ENCODE results near the gene C11orf54.
A peak's percentile ranks its signal among the peaks of the same experiment; 100 is the strongest.

Gene C11orf54

DNA sequence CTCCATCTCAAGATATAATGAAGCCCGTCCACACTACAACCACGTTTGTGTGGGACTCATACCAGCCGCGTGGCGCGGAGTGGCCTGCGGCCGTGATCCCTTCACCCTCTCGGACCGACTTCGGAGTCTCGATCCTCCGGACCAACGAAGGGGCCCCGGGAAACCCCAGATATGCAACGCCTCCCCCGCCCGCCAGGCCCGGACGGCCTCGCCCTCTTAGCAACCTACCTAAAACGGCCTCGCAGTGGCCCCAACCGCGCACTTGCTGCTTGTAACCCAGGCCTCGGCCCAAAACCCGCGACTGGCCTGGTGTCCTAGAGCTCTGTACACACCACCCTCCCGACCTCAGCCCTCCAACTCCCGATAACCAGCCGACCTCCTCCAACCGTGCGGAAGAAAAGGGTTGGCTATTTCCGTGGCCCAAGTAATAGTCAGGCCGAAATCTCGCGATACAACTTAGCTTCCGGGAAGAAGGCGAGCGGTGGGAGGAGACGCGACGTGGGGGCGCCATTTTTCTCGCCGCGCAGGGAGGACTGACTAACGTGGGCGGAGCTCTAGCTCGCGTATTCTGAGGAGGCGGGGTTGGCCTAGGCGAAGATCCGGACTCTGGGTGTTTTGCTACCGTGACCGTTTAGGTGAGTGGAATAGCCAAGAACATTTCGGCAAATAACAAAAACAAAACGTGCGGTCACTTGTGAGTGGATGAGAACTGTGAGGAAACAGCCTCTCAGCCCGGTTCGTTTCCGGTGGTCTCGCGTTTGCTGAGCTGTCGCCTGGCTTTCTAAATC lies at the start of gene C11orf54, which contains the start of gene TAF1D:
Gene C11orf54, plus strand, starts transcription at position 579 of the 788 bp plus-strand sequence. CDS start 5,722 bp downstream, outside the sequence.
Gene TAF1D, minus strand, starts transcription at position 402 of the 788 bp plus-strand sequence. CDS start 2,191 bp downstream, outside the sequence.
- peak; percentile 95 for DNase-seq

DNA sequence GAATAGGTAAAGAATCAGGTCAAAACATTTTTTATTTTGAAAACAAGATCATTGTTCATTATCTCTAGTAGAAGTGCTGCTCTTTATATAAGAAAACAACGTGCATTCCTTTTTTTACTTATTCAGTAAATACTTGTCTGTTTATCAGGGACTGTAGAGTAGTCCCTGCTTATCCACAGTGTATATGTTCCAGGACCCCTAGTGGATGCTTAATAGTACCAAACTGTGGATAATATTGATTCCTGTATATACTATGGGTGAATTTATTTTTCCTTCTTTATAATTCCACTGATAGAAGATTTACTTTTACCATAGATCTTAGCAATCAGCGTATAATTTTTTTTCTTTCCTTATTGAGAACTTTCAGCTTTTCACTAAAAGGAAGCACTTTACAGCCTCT lies 47.4 kb upstream of the C11orf54 start:
- DNase-seq = no peak

DNA sequence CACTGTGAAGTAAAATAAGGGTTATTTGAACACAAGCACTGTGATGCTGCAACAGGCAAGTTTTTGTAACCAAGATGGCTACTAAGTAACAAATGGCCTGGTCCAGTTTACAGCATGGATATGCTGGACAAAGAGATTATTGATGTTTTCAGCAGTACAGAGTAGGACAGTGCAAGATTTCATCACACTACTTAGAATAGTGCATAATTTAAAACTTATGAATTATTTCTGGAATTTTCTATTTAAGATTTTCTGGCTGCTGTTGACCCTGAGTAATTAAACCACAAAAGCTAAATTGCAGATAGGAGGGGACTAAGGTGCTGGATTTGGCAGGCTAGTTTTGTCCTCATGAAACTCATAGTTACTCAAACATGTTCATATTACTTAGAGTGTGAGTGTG lies 46.9 kb upstream of the C11orf54 start:
- DNase-seq = no peak

DNA sequence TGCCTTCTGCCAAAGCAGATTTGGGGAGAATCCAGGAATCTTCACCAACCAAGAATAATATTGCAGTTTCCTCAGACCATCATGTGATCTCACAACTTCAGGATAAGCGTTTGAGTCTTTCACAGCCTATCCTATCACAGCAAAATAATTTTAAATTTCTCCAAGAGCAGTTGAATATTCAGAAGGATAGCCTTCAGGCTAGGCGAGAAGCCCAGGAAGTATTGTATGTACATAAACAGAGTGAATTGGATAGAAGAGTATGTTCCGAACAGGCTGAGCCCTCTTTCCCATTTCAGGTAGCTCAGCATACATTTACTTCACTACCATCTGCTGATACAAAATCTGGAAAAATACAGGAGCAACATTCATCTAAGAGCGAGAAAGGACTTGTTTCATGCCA lies 43.9 kb upstream of the C11orf54 start:
- no peak for DNase-seq

DNA sequence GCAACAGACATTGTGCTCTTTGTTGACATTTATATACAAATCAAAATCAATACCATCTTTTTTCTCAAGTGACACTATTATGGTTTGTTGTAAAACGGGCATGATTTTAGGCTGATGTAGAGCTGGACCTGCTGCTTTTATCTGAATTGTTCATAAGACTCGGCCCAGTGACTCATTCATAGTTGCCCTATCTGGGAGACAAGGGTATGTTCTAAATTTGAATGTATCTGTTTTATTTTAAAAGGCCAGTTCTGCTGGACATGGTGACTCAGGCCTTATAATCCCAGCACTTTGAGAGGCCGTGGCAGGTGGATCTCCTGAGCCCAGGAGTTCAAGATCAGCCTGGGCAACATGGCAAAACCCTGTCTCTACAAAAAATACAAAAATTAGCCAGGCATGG lies 40.6 kb upstream of the C11orf54 start:
- DNase-seq = no peak

DNA sequence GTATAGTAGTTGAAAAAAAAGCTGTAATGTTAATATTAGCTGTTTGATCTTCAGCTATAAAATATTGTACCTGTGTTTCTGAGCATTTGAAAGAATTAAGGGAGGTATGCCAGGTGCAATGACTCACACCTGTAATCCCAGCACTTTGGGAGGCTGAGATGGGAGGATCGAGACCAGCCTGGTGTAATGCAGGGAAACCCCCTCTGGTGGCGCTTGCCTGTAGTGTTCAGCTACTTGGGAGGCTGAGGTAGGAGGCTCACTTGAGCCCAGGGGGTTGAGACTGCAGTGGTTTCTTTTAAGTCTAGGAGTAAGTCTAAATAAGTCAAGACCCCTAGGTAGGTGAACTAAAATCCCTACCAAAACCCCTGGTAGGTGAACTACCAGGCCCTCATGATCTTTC lies 37.2 kb upstream of the C11orf54 start:
- DNase-seq = no peak

DNA sequence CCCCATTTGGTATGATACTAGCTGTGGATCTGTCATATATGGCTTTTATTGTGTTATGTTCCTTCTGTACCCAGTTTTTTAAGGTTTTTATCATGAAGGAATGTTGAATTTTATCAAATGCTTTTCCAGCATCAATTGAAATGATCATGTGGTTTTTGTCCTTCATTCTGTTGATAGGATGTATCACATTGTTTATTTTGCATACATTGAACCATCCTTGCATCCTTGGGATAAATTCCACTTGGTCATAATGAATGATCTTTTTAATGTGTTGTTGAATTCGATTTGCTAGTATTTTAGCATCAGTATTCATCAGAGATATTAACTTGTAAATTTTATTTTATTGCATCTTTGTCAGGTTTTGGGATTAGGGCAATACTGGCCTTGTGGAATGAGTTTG lies 31.2 kb upstream of the C11orf54 start:
- DNase-seq = no peak

DNA sequence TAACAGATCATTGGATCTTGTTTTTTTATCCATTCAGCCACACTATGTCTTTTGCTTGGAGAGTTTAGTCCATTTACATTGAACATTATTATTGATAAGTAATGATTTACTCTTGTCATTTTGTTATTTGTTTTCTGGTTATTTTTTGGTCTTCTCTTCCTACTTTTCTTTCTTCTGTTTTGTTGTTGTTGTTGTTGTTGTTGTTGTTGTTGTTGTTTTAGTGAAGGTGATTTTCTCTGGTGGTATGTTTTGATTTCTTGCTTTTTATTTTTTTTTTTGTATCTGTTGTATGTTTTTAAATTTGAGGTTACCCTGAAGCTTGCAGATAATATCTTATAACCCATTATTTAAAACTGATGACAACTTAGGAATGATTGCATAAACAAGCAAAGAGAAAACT lies 28.8 kb upstream of the C11orf54 start:
- DNase-seq = no peak

DNA sequence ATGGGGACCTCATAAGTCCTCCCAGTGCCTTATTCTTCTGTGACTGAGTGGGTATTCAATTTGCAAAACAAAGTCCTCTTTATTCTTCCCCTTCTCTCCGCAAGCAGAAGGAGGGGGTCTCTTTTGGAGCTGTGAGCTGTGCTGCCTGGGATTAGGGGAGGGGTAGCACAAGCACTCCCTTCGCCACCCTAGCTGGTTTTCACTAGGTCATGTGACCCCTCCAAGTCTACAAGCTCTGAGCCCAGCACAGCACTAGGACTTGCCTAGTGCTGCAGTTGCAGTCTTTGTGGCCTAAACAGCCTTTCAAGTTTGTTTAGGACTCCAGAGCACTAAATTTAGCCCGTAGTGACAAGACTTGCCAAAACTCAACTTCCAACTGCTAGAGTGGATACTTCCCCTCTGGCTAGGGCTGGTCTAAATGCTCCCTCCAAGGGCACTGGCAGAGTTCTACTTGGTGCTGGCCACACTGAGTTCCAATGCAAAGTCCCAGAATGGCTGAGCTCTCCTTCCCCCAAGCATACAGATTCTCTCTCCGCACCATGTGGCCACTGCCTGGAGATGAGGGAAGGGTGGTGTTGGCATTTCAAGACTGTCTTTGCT lies 25.6 kb upstream of the C11orf54 start:
- DNase-seq = no peak

DNA sequence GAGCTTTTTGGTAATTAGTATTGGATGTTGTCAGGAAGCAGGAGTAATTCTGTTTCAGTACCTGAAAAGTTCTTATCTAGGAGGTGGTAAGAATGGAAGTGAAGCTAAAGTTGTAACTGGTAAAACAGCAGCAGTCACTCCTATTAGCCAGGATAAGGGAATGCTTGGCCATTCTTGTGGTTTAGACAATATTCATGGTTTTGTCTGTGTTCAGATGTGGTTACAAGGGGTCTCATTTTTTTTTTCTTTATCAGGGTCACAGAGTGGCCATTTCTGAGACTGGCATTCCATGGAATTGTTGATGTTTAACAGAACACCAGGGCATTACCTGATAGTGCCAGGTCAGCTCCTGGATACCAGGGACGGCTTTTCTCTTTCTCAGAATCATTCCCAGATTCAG lies 24.0 kb upstream of the C11orf54 start:
- DNase-seq = no peak

DNA sequence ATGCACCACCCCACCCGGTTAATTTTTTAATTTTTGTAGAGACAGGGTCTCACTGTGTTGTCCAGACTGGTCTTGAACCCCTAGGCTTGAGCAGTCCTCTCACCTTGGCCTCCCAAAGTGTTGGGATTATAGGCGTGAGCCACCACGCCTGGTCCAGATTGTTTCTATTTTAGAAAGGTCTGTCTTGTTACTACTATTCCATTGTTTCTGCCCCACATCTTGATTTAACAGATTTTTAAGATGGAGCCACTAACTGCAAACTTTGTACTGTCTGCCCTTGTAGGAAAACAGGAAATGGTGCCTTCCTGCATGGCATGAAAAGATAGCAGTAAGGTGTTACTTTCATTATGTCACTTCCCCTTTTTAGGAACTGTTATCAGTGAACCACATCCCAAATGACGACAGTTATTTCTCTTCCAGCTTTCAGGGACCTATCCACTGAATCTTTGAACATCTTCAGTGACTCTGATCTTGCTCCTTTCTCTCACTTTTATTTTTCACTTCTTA lies 23.4 kb upstream of the C11orf54 start:
- DNase-seq = no peak

DNA sequence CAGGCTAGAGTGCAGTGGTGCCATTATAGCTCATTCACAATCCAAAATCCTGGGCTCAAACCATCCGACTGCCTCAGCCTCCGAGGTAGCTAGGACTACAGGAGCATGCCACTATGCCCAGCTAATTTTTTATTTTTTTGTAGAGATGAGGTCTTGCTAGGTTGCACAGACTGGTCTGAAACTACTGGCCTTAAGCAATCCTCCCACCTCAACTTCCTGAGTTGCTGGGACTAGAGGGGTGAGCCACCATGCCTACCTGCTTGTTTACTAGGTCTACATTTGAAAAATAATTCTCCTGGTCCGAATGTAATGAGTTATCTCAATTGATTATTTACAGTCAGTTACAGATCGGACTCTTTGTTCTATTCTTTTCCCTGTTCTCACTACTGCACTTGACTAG lies 22.2 kb upstream of the C11orf54 start:
- no peak for DNase-seq

DNA sequence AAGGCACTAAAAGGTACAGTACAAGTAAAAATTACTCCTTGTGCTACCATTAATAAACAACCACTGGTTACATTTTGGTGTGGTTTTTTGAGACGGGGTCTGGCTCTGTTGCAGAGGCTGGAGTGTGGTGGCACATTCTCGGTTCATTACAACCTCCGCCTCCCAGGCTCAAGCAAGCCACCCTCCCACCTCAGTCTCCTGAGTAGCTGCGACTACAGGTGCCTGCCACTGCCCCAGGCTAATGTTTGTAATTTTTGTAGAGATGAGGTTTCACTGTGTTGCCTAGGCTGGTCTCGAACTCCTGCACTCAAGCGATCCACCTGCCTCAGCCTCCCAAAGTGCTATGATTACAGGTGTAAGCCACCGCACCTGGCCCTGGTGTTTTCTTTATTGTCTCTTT lies 20.9 kb upstream of the C11orf54 start:
- DNase-seq = no peak

DNA sequence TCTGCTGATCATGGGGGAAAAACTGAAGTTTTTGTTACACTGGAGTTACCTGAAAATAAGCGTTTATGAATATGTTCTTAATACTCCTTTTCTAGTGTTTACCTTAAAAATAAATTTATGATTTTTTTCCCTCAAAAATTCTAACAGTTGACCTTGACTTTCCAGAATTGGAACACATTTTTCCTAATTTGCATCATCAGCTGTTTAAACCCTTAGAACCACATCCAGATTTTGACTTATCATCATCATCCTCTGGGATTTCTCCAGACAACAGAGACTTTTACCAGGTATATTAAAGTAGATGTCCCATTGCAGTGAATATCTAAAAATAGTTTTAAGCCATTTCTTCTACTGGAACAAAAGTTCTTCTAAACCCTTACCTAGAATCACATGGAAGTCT lies 17.4 kb upstream of the C11orf54 start:
- no peak for DNase-seq

DNA sequence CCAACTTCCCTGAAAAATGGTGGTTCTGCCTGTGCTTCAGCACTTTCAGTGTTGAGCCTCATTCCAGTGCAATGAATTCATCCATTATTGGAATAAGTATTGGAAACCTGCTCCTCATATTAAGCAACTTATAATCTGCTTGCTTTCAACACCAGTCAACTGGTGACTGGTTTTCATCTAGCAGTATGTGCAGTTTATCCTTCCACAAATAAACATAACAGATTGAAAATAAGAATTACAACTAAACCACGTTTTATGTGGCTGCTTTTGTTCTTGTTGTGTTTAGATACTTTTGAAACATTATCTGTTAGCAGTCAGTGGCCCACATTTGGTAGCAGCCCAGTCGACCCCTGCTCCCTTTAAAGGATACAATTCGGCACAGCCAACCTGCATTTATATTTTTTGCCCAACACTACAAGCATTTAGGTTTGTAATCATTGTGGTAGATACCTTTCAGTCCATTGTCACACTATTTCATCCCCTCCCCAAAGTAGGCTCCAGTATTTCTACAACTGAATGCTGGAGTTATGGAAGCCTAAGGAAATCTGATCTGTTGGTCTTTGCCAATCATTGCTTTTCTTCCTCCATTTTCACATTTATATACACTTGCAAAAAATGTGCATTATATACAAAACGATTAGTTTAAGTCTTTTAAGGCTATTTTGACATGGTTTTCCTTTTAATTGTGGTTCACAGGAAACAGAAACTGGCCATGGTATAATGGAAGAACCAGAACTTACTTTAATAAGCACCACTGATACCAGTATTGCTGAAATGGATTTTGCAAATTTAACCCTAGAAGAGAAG lies 13.3 kb upstream of the C11orf54 start:
- DNase-seq = no peak

DNA sequence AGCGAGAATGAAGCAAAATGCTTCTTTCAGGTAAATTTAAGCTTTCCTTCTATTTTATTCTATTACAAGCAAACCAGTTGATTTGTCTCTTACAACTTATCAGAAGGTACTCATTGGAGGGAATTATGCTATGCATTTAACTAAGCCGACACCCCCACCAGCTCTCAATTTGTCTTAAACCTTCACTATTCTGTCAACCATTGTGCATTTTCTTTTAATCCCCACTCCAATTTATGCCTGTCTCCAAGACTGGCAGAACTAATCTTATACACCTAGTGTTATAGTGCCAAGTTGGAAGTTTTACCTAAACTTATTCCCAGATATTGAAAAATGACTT lies 12.7 kb upstream of the C11orf54 start:
- DNase-seq = no peak

DNA sequence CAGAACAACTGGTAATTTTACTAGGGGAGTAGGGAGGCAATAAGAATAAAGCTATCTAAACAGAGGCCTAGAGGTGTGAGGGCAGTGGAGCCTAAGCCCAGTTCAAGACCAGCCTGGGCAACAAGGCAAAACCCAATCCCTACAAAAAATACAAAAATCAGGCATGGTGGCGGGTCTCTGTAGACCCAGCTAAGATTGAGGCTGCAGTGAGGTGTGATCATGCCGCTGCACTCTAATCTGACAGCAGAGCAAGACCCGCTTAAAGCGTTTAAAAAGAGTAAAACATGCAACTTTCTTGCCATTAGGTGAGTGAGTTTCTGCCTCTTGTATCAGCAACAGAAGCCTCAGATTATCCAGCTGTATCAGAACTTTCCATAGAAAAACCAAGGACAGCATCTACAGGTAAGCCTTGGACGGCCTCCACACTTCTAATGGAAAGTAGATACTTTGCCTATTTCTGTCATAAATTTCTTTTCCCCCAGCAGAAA lies 12.3 kb upstream of the C11orf54 start:
- peak; percentile 71 for DNase-seq

DNA sequence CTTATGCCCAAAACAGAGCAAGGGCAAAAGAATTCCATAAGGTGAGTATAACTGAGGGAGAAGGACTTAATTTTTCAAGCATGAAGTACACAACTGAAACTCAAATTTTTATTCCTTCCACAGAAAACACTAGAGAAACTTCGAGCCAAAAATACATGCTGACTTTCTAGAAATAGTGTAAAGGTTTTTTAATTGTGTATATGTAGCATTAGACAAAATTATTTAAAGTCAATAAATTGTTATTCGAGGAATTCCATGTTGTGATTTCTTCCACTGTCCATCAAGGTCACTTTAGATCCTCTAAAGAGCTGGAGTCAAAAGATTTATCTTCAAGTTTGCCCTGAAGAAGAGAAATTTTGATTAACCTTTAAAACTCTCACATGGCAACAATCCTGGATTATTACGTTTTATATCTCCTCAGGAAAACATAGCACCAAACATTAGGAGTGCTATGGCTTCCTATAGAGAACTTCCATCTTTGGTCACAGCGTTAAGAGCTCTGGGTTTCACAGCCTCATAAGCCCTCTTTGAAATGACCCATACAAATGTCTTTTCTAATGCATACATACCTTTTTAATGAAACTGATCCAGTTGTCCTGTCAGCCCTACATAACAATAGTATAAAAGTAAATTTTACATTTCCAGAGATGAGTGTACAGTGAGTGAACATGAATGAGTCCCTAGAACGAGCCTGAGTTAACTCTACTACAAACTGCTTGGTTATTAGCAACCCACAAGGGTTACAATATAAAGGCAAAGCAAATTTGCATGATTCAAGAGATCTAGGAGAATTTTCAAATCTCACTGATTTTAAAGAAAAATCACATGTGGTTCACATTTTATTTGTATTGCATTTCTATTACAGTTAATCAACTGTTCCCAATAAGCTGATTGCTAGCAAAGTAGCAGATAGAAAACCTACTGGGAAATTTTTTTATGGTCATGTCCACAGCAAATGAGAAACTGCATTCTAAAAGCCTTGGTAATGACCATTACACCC lies 11.1 kb upstream of the C11orf54 start:
- DNase-seq = no peak

DNA sequence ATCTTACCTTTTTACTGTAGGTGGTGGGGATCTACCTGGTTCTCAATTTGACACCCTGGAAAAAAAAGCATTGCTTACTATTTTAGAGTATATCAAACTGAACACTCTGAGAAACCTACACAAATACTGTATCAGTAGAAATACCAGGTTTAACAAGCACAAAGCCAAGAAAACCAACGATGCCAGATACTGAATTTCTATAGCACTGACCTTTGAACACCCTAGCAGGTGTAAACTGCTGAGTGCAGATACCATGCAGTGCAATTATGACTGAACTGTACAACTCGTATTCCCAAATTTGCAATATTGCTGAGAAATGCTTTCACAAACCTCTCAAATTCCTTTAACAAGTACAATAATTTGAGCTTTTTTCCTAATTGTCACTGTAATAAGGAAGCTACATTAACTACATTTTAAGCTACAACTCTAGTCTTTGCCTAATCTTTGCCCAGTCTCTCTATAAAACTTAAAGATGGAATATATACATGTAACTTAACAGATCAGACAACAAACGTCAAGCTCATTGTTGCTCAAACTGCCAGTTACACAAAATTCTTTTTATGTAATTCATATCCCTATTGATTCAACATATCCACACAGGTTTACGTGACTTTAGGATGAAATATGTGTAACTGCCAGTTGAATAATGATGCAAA lies 9.1 kb upstream of the C11orf54 start:
- no peak for DNase-seq

DNA sequence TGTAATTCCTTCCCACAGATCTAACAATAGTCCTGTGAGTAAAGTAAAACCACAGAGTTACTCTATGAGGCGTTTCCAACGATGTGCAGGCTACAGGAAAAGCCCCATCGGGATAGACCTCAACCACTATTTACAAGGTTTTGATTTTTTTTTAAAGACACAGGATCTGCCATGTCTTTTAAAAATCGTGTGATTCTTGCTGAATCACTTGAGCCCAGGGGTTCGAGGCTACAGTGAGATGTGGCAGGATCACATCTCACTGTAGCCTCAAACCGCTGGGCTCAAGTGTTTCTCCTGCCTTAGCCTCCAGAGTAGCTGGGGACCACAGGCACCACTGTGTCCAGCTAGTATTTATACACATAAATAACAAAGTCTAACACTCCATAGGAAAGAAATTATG lies 8.0 kb upstream of the C11orf54 start:
- no peak for DNase-seq

DNA sequence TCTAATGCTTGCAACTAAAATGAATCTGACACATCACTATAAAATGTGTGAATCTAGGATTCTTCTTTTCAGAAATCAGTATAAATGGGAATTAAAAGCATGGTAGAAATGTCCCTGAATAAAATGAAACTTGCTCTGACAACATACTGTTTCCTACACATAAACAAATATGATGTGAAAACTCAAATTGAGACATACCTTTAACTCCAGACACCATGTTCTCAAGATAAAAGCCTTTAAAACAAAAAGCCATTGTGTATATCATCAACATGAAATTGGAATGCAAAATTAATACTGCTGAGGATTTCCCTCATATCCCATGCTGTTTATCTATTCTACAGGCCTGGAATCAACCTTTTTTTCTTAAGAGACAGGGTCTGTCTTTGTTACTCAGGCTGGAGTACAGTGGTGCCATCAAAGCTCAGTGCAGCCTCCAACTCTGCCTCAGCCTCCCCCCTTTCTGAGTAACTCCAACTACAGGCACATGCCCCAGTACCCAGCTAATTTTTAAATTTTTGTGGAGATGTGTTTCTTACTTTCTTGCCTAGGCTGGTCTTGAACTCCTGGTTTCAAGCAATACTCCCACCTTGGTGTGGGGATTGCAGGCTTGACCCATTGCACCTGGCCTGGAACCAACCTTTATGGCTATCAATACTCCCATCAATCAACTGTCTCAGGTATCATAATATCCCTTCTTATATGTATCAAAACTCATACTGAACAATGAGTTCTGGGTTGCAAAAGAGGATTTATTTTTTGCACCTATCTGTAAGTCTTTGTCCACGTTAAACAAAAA lies 6.8 kb upstream of the C11orf54 start:
- DNase-seq = no peak
